B cell (primary cell): ENCODE data around the gene GAK. TPM values are rescaled to one million over a fixed set of nuclear protein-coding genes. Genes with fewer than 3 reads are reported as not detected.

Experiments used
- ATAC-seq: fragments of 200-7000 bp; cut with Tn5 transposase; one replicate; pipeline ENCODE4 v1.10.0; 2021; ENCODE audit warnings: low read depth, mild to moderate bottlenecking, moderate number of reproducible peaks, moderate library complexity
- CTCF ChIA-PET: fragments of 350-600 bp; sonication (Branson Sonifier 250); formaldehyde crosslinking; loops from one replicate; lab custom pipeline; 2021; ENCODE audit warnings: antibody characterized with exemption, inconsistent platforms; lab: Charles Lee
- POLR2A ChIA-PET: fragments of 350-600 bp; sonication (Branson Sonifier 250); formaldehyde crosslinking; loops from one replicate; lab custom pipeline; 2021; ENCODE audit warnings: antibody characterized with exemption; lab: Charles Lee
- DNase-seq: peaks from one replicate; pipeline ENCODE4 v3.0.0; 2013
- H2AFZ ChIP-seq: 2 replicates; pipeline ENCODE4 v1.6.1; 2012; ENCODE audit warnings: mild to moderate bottlenecking, low read depth, low read length; ENCODE audit not compliant: insufficient read depth, poor library complexity, severe bottlenecking
- H3K27ac ChIP-seq, 2 donors: 1 replicate in 1 of 2; 2 replicates in 1 of 2; pipeline ENCODE4 v1.5.1; 2012 to 2013; ENCODE audit warnings: low read length in 2 of 2, mild to moderate bottlenecking in 2 of 2, moderate library complexity in 1 of 2
- H3K27me3 ChIP-seq, 4 experiments: fragments of 200-600 bp in 1 of 4; sonication (generic) in 1 of 4; replicated peaks in 1 of 4; 1 replicate in 2 of 4; 2 replicates in 2 of 4; pipeline versions ENCODE4 v1.6.1 to v1.7.0; 2013 to 2016; ENCODE audit warnings: low read length in 3 of 4, mild to moderate bottlenecking in 2 of 4, mixed read lengths in 1 of 4, moderate library complexity in 1 of 4; ENCODE audit not compliant: insufficient read depth in 4 of 4, control insufficient read depth in 3 of 4; ENCODE audit errors: control extremely low read depth in 1 of 4
- H3K36me3 ChIP-seq, 2 experiments: replicated peaks in 1 of 2; 1 replicate in 1 of 2; 2 replicates in 1 of 2; pipeline versions ENCODE4 v1.6.1 to v1.7.1; 2013; ENCODE audit warnings: low read length in 1 of 2; ENCODE audit not compliant: insufficient read depth in 2 of 2, control insufficient read depth in 1 of 2; ENCODE audit errors: control extremely low read depth in 1 of 2, extremely low read depth in 1 of 2
- H3K4me1 ChIP-seq, 2 donors: fragments of 200-600 bp in 1 of 2; sonication (generic) in 1 of 2; 1 replicate in 1 of 2; 2 replicates in 1 of 2; pipeline versions ENCODE4 v1.5.1 to v1.6.1; 2013 to 2017; ENCODE audit warnings: low read length in 2 of 2; ENCODE audit not compliant: control insufficient read depth in 2 of 2, insufficient read depth in 2 of 2
- H3K4me2 ChIP-seq: replicated peaks from 2 replicates; pipeline ENCODE3; 2012; ENCODE audit warnings: mild to moderate bottlenecking, low read depth, low read length; ENCODE audit not compliant: poor library complexity, severe bottlenecking
- H3K4me3 ChIP-seq, 5 experiments: fragments of 200-600 bp in 1 of 5; sonication (generic) in 1 of 5; 1 replicate in 3 of 5; 2 replicates in 2 of 5; pipeline versions ENCODE4 v1.5.1 to v1.7.0; 2011 to 2016; ENCODE audit warnings: low read length in 4 of 5, mild to moderate bottlenecking in 4 of 5, low read depth in 2 of 5, control low read depth in 1 of 5, moderate library complexity in 1 of 5; ENCODE audit not compliant: insufficient read depth in 1 of 5; ENCODE audit errors: control extremely low read depth in 1 of 5, extremely low read depth in 1 of 5
- H3K79me2 ChIP-seq: fragments of 200-600 bp; sonication (generic); one replicate; pipeline ENCODE4 v1.6.0; 2016; ENCODE audit warnings: low read length; ENCODE audit not compliant: control insufficient read depth, insufficient read depth
- H3K9ac ChIP-seq: fragments of 200-600 bp; sonication (generic); 2 replicates; pipeline ENCODE4 v1.6.1; 2017; ENCODE audit warnings: mild to moderate bottlenecking, low read length, moderate library complexity
- H3K9me3 ChIP-seq, 3 donors: one replicate each; pipeline versions ENCODE4 v1.6.1 to v1.7.1; 2013; ENCODE audit warnings: low read length in 2 of 3; ENCODE audit not compliant: control insufficient read depth in 2 of 3, insufficient read depth in 1 of 3; ENCODE audit errors: control extremely low read depth in 1 of 3
- H4K20me1 ChIP-seq: 2 replicates; pipeline ENCODE4 v1.6.0; 2012; ENCODE audit warnings: mild to moderate bottlenecking, low read length; ENCODE audit not compliant: insufficient read depth, control insufficient read depth, poor library complexity, severe bottlenecking
- H3K27ac Mint-ChIP-seq: one replicate; pipeline ENCODE4 v1.8.0; 2021; ENCODE audit warnings: mixed read lengths
- H3K27me3 Mint-ChIP-seq: one replicate; pipeline ENCODE4 v1.8.0; 2021; ENCODE audit warnings: mixed read lengths
- H3K4me1 Mint-ChIP-seq: one replicate; pipeline ENCODE4 v1.8.0; 2021; ENCODE audit warnings: mixed read lengths
- H3K4me3 Mint-ChIP-seq: one replicate; pipeline ENCODE4 v1.8.0; 2021; ENCODE audit warnings: mixed read lengths
- H3K9me3 Mint-ChIP-seq: one replicate; pipeline ENCODE4 v1.8.0; 2022; ENCODE audit warnings: mixed read lengths; ENCODE audit not compliant: insufficient read depth
- CTCF ChIP-seq: fragments of 200-600 bp; IDR thresholded peaks from one replicate; pipeline ENCODE4 v1.8.0; 2022; ENCODE audit warnings: antibody characterized with exemption, mild to moderate bottlenecking
- EZH2 ChIP-seq: IDR thresholded peaks from 2 replicates; pipeline ENCODE4 v1.6.1; 2012; ENCODE audit warnings: borderline replicate concordance, low read depth, mild to moderate bottlenecking, moderate library complexity, low read length; ENCODE audit not compliant: insufficient read depth, poor library complexity, severe bottlenecking
- WGBS: methylation state at CpG from one replicate; pipeline ENCODE4 v1.1.5; 2013; ENCODE audit warnings: missing lambda C conversion rate; ENCODE audit not compliant: insufficient coverage; 5-methylcytosine and 5-hydroxymethylcytosine counted together
- intact Hi-C: fragments of 100-400 bp; cut with micrococcal nuclease; formaldehyde crosslinking; loops from one replicate; pipeline ENCODE4 v1.10.0; 2022
- polyA plus RNA-seq: library from polyadenylated mRNA; depleted of rRNA; stranded (reverse); fragments of >200 nt; gene quantifications from 2 replicates; pipeline ENCODE4 v1.2.3, GENCODE V29; 2012
- total RNA-seq, 2 donors: library from RNA; stranded (reverse); fragments of 120-200 nt in 1 of 2; gene quantifications; 1 replicate in 1 of 2; 2 replicates in 1 of 2; pipeline versions ENCODE4 v1.2.3 to v1.2.4, GENCODE V29; 2013 to 2022

The GAK gene
- total and polyA plus RNA-seq, 2 donors (not counting 1 experiment from before 2014, with no cell fraction given) = 113 to 283 TPM

- H3K27ac ChIP-seq = no peak overlapping the region
- no peak overlapping the region for H3K9ac ChIP-seq
- H2AFZ ChIP-seq = no peak overlapping the region
- CTCF ChIA-PET = no interaction called here
- Mint-ChIP-seq H3K27ac (no peak overlapping the region), H3K4me1 (no peaks in the 10 kb centered on the region), H3K27me3 (no peaks in the 10 kb centered on the region), H3K4me3 (no peak overlapping the region), H3K9me3 (no peaks in the 10 kb centered on the region)
- H3K4me1 ChIP-seq = no peaks in the 10 kb centered on the region
- no peak overlapping the region for H3K4me3 ChIP-seq
- POLR2A ChIA-PET = no interaction called here
- ATAC-seq (no peak), DNase-seq (no peak)
- no peaks in the 10 kb centered on the region for H3K36me3 ChIP-seq
- H3K4me2 ChIP-seq = no peak overlapping the region
- no peaks in the 10 kb centered on the region for H4K20me1 ChIP-seq
- H3K9me3 ChIP-seq = peaks cover 0 to 51% (median 9%) of the 10 kb centered on the region in 3 donors
- WGBS = no CpG with 5 or more reads among the region's 4 CpGs
- TF ChIP-seq CTCF (no peak), EZH2 (no peak)
- no peaks in the 10 kb centered on the region for H3K27me3 ChIP-seq
- no peaks in the 10 kb centered on the region for H3K79me2 ChIP-seq
- intact Hi-C loops = no loop called here
Observed at GRCh38 chr4:839675-840443, 92.3 kb downstream of the GAK start.

GRCh38 chr4:837772-838171 is 94.3 kb downstream of the GAK start:
- Histone ChIP-seq H3K9ac (no peak overlapping the region), H3K4me1 (peaks cover 0 to 4% of the 10 kb centered on the region in 2 donors), H4K20me1 (no peaks in the 10 kb centered on the region), H2AFZ (no peak overlapping the region), H3K9me3 (peaks cover 0 to 35% (median 9%) of the 10 kb centered on the region in 3 donors), H3K36me3 (no peaks in the 10 kb centered on the region), H3K27me3 (peaks cover 0 to 2% (median 0%) of the 10 kb centered on the region in 4 experiments), H3K4me2 (no peak overlapping the region), H3K27ac (no peak overlapping the region), H3K4me3 (no peak overlapping the region), H3K79me2 (no peaks in the 10 kb centered on the region)
- ChIA-PET CTCF (no interaction called here), POLR2A (no interaction called here)
- Mint-ChIP-seq H3K4me3 (no peak overlapping the region), H3K27me3 (no peaks in the 10 kb centered on the region), H3K27ac (no peak overlapping the region), H3K4me1 (peaks cover 3% of the 10 kb centered on the region), H3K9me3 (no peaks in the 10 kb centered on the region)
- WGBS = no CpG with 5 or more reads among the region's 1 CpG
- intact Hi-C loops = no loop called here
- TF ChIP-seq EZH2 = no peak
- no peak for TF ChIP-seq CTCF
- DNase-seq (no peak), ATAC-seq (no peak)
